Parathyroid adenoma (tissue), 2 donors: ENCODE data around the gene GPR18.

Experiments used
- H2AFZ ChIP-seq: fragments of 300-600 bp; sonication (generic); one replicate; pipeline ENCODE4 v1.7.0; 2017; ENCODE audit warnings: antibody characterized with exemption, mild to moderate bottlenecking
- H3K27ac ChIP-seq: fragments of 300-600 bp; sonication (generic); one replicate; pipeline ENCODE4 v1.7.0; 2017
- H3K27me3 ChIP-seq: fragments of 300-600 bp; sonication (generic); one replicate; pipeline ENCODE4 v1.7.0; 2017; ENCODE audit warnings: low read length; ENCODE audit not compliant: control insufficient read depth, insufficient read depth
- H3K36me3 ChIP-seq: fragments of 300-600 bp; sonication (generic); one replicate; pipeline ENCODE4 v1.7.0; 2017; ENCODE audit warnings: low read length; ENCODE audit not compliant: control insufficient read depth, insufficient read depth
- H3K4me1 ChIP-seq: fragments of 300-600 bp; sonication (generic); one replicate; pipeline ENCODE4 v1.7.0; 2017; ENCODE audit warnings: control low read depth
- H3K4me2 ChIP-seq: fragments of 300-600 bp; sonication (generic); one replicate; pipeline ENCODE4 v1.7.0; 2017; ENCODE audit warnings: low read length
- H3K4me3 ChIP-seq: fragments of 300-600 bp; sonication (generic); one replicate; pipeline ENCODE4 v1.7.0; 2017; ENCODE audit warnings: low read depth, low read length
- H3K79me2 ChIP-seq: fragments of 300-600 bp; sonication (generic); one replicate; pipeline ENCODE4 v1.7.0; 2017; ENCODE audit warnings: control low read depth
- H3K9ac ChIP-seq: fragments of 300-600 bp; sonication (generic); one replicate; pipeline ENCODE4 v1.7.0; 2017; ENCODE audit warnings: mild to moderate bottlenecking
- H3K9me3 ChIP-seq: fragments of 300-600 bp; sonication (generic); one replicate; pipeline ENCODE4 v1.7.0; 2017; ENCODE audit warnings: low read length; ENCODE audit not compliant: control insufficient read depth
- CTCF ChIP-seq: fragments of 300-600 bp; sonication (generic); IDR thresholded peaks from one replicate; pipeline ENCODE4 v1.7.0; 2017; ENCODE audit warnings: antibody characterized with exemption, mild to moderate bottlenecking
- donor health status: primary hyperparathyroidism.

GPR18 gene

GRCh38 chr13:99294198-99294597 is 36.0 kb upstream of the GPR18 start:
- no peaks in the 10 kb centered on the region for H3K79me2 ChIP-seq
- no peak overlapping the region for H3K27ac ChIP-seq
- no peaks in the 10 kb centered on the region for H3K36me3 ChIP-seq
- no peaks in the 10 kb centered on the region for H3K9me3 ChIP-seq
- no peak for TF ChIP-seq CTCF
- H3K27me3 ChIP-seq, result no peaks in the 10 kb centered on the region
- H3K9ac ChIP-seq, result no peak overlapping the region
- no peak overlapping the region for H3K4me2 ChIP-seq
- H2AFZ ChIP-seq, result no peak overlapping the region
- H3K4me3 ChIP-seq, result no peak overlapping the region
- H3K4me1 ChIP-seq, result no peaks in the 10 kb centered on the region

- H3K27me3 ChIP-seq, result no peaks in the 10 kb centered on the region
- no peaks in the 10 kb centered on the region for H3K4me1 ChIP-seq
- no peaks in the 10 kb centered on the region for H3K79me2 ChIP-seq
- no peak for TF ChIP-seq CTCF
- no peak overlapping the region for H3K9ac ChIP-seq
- no peak overlapping the region for H2AFZ ChIP-seq
- H3K36me3 ChIP-seq, result no peaks in the 10 kb centered on the region
- no peak overlapping the region for H3K4me2 ChIP-seq
- H3K4me3 ChIP-seq, result no peak overlapping the region
- H3K9me3 ChIP-seq, result no peaks in the 10 kb centered on the region
- H3K27ac ChIP-seq, result no peak overlapping the region
These were observed 35.0 kb upstream of the GPR18 start for GRCh38 chr13:99293178-99293577.

- no peak for TF ChIP-seq CTCF
- H3K4me2 ChIP-seq, result no peak overlapping the region
- no peak overlapping the region for H3K9ac ChIP-seq
- H3K36me3 ChIP-seq, result no peaks in the 10 kb centered on the region
- H3K9me3 ChIP-seq, result no peaks in the 10 kb centered on the region
- H3K27me3 ChIP-seq, result no peaks in the 10 kb centered on the region
- no peaks in the 10 kb centered on the region for H3K4me1 ChIP-seq
- no peak overlapping the region for H2AFZ ChIP-seq
- H3K79me2 ChIP-seq, result no peaks in the 10 kb centered on the region
- no peak overlapping the region for H3K27ac ChIP-seq
- H3K4me3 ChIP-seq, result no peak overlapping the region
These were observed 32.7 kb upstream of the GPR18 start for GRCh38 chr13:99290894-99291293.

- Histone ChIP-seq H3K9me3 (no peaks in the 10 kb centered on the region), H3K4me3 (no peak overlapping the region), H3K36me3 (no peaks in the 10 kb centered on the region), H3K4me2 (no peak overlapping the region), H3K27ac (no peak overlapping the region), H3K4me1 (no peaks in the 10 kb centered on the region), H3K9ac (no peak overlapping the region), H3K79me2 (no peaks in the 10 kb centered on the region), H2AFZ (no peak overlapping the region), H3K27me3 (no peaks in the 10 kb centered on the region)
- no peak for TF ChIP-seq CTCF
These were observed 31.6 kb upstream of the GPR18 start for GRCh38 chr13:99289674-99290337.

- H3K79me2 ChIP-seq, result no peaks in the 10 kb centered on the region
- H2AFZ ChIP-seq, result no peak overlapping the region
- H3K9ac ChIP-seq, result no peak overlapping the region
- no peaks in the 10 kb centered on the region for H3K36me3 ChIP-seq
- H3K4me2 ChIP-seq, result no peak overlapping the region
- H3K4me3 ChIP-seq, result no peak overlapping the region
- no peak overlapping the region for H3K27ac ChIP-seq
- no peaks in the 10 kb centered on the region for H3K4me1 ChIP-seq
- no peaks in the 10 kb centered on the region for H3K9me3 ChIP-seq
- TF ChIP-seq CTCF, result no peak
- H3K27me3 ChIP-seq, result no peaks in the 10 kb centered on the region
These were observed 31.1 kb upstream of the GPR18 start for GRCh38 chr13:99289271-99289670.
